A673 (cell line): ENCODE measurements around the gene HACD1.

ENCODE experiments used
- EZH2 ChIP-seq: fragments of 200-600 bp; sonication (generic); IDR thresholded peaks from 2 replicates; pipeline ENCODE4 v1.6.1; 2017; ENCODE audit warnings: borderline replicate concordance, low read depth, mild to moderate bottlenecking, mixed read lengths, antibody characterized with exemption, low read length; ENCODE audit not compliant: poor library complexity, severe bottlenecking
- TF ChIP-seq, protein P1 (sequence below): fragments of 300-800, 200-600 bp; sonication (generic); conservative IDR thresholded peaks from 2 replicates; pipeline ENCODE4 v1.5.1; 2017; ENCODE audit warnings: low read depth, mild to moderate bottlenecking, antibody characterized with exemption, low read length, moderate library complexity, mixed read lengths

DNA sequence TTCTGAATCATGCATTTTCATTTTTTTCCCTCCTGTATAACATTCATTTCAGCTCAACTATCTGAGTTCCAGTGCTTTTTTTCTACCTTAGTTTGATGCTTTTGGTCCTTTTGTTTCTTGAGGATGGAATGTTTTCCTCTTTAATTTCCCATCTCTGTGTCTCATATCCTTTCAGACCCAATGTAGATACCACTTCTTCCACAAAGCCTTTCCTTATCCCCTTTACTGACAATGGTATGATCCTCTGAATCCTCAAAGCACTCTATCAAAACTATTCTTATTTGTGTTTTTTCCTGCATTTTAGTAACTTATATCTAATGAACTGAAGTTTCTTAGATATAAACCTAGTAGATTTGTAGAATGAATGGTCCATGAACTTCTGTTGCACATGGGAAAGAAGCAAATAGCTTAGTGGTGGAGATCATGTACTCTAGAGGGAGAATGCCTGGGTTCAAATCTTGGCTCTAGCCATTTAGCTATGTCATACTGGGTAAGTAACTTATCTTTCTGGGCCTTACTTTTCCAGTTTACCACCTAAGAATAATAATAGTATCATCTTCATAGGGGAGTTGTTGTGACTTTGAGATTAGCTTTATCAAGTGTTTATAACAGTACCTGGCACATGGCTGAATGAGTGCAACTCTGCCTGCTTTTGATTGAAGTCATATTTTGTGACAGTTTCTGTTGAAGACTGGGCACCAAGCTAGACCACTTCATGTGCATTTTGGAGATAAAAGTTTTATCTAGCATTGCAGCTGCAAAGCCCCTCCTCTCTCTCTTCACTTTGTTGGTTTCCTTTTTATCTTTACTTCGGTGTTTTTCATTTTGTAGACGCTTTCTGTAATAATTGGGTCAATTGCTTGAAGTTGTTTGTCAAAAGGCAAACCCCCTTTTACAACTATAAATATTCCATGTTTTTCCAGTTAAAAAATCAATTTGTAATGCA lies 45.3 kb upstream of the HACD1 start:
- TF ChIP-seq, protein P1, sequence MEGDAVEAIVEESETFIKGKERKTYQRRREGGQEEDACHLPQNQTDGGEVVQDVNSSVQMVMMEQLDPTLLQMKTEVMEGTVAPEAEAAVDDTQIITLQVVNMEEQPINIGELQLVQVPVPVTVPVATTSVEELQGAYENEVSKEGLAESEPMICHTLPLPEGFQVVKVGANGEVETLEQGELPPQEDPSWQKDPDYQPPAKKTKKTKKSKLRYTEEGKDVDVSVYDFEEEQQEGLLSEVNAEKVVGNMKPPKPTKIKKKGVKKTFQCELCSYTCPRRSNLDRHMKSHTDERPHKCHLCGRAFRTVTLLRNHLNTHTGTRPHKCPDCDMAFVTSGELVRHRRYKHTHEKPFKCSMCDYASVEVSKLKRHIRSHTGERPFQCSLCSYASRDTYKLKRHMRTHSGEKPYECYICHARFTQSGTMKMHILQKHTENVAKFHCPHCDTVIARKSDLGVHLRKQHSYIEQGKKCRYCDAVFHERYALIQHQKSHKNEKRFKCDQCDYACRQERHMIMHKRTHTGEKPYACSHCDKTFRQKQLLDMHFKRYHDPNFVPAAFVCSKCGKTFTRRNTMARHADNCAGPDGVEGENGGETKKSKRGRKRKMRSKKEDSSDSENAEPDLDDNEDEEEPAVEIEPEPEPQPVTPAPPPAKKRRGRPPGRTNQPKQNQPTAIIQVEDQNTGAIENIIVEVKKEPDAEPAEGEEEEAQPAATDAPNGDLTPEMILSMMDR = no peak
- no peak for TF ChIP-seq EZH2
